Tibial artery (tissue), 4 donors: Measurements from ENCODE around the gene USP40.

Source experiments
- DNase-seq, 2 donors: peaks; one replicate each; pipeline ENCODE4 v3.0.0-alpha.2; 2019
- H3K27ac ChIP-seq, 2 donors: fragments of 200-600 bp; sonication (generic) in 1 of 2; 1 replicate in 1 of 2; 2 replicates in 1 of 2; pipeline ENCODE4 v1.5.1; 2018 to 2019; ENCODE audit warnings: mild to moderate bottlenecking in 1 of 2
- H3K27me3 ChIP-seq, 2 donors: fragments of 200-600 bp; sonication (generic) in 1 of 2; one replicate each; pipeline versions ENCODE4 v1.5.1 to v1.6.0; 2016 to 2019
- H3K36me3 ChIP-seq, 3 donors: fragments of 200-600 bp; sonication (generic) in 2 of 3; one replicate each; pipeline ENCODE4 v1.5.1; 2016 to 2019; ENCODE audit warnings: mild to moderate bottlenecking in 2 of 3
- H3K4me1 ChIP-seq, 4 donors: fragments of 200-600 bp; sonication (generic) in 2 of 4; 1 replicate in 3 of 4; 2 replicates in 1 of 4; pipeline ENCODE4 v1.5.1; 2016 to 2019
- H3K4me3 ChIP-seq, 2 donors: fragments of 200-600 bp; sonication (generic) in 1 of 2; 1 replicate in 1 of 2; 2 replicates in 1 of 2; pipeline ENCODE4 v1.5.1; 2018 to 2019; ENCODE audit warnings: mild to moderate bottlenecking in 2 of 2
- H3K9me3 ChIP-seq, 3 donors: fragments of 200-600 bp; sonication (generic) in 1 of 3; one replicate each; pipeline ENCODE4 v1.5.1; 2016 to 2019
- intact Hi-C: fragments of 100-400 bp; cut with DNase I; formaldehyde crosslinking; loops from one replicate; pipeline ENCODE4 v1.15.0; 2023; ENCODE audit warnings: low total_unique reads
- TF ChIP-seq, protein P1 (sequence below), 2 experiments: fragments of 200-600 bp in 1 of 2; fragments of 450-650 bp in 1 of 2; IDR thresholded peaks; one replicate each; pipeline ENCODE4 v1.5.1; 2017 to 2019; ENCODE audit warnings: antibody characterized with exemption in 2 of 2, mild to moderate bottlenecking in 1 of 2, moderate library complexity in 1 of 2

Gene USP40

DNA sequence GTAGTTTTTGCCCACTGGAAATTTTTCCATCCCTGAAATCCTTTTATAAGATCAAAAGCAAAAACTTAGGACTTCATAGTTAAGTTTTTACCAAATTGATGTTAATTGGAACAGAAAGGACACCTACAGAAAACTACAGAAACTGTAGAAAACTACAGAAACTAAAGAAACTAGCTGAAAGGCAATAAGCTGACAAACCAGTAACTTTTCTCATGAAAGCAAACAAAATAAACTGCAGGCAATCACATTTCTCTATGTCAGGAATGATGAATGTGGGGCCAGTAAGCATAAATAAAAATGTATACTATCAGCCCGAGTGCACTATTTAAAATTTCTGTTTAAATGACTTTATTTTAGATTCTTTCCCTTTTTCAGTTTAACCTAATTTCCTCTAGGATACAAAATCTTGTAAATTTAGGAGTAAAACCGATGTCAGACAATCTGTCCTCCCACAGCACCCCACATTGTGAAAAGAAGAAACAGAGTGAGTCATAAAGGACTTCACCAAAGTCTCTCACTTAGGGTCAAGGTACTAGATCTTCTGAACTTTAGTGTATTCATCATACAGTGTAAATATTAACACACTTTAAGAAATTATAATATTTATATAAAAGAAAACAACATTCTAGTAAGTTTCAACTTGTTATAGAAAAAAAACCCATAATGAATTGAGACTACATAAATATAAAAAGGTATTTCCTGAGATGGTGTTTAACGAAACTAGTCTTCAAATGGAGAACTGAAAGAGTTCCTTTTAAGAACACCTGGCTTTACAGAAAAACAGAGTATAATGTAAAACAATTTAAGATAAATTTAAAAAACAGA is 46.6 kb downstream of the USP40 start:
- Histone ChIP-seq H3K27me3 (no peaks in the 10 kb centered on the region), H3K4me3 (no peak overlapping the region), H3K27ac (no peak overlapping the region), H3K9me3 (no peaks in the 10 kb centered on the region), H3K36me3 (peaks cover 54 to 63% (median 63%) of the 10 kb centered on the region in 3 donors), H3K4me1 (no peaks in the 10 kb centered on the region)
- intact Hi-C loops, result no loop called here
- no peak for DNase-seq
- TF ChIP-seq, protein P1, sequence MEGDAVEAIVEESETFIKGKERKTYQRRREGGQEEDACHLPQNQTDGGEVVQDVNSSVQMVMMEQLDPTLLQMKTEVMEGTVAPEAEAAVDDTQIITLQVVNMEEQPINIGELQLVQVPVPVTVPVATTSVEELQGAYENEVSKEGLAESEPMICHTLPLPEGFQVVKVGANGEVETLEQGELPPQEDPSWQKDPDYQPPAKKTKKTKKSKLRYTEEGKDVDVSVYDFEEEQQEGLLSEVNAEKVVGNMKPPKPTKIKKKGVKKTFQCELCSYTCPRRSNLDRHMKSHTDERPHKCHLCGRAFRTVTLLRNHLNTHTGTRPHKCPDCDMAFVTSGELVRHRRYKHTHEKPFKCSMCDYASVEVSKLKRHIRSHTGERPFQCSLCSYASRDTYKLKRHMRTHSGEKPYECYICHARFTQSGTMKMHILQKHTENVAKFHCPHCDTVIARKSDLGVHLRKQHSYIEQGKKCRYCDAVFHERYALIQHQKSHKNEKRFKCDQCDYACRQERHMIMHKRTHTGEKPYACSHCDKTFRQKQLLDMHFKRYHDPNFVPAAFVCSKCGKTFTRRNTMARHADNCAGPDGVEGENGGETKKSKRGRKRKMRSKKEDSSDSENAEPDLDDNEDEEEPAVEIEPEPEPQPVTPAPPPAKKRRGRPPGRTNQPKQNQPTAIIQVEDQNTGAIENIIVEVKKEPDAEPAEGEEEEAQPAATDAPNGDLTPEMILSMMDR (IDR thresholded peaks at IDR 0.05), result no peak

DNA sequence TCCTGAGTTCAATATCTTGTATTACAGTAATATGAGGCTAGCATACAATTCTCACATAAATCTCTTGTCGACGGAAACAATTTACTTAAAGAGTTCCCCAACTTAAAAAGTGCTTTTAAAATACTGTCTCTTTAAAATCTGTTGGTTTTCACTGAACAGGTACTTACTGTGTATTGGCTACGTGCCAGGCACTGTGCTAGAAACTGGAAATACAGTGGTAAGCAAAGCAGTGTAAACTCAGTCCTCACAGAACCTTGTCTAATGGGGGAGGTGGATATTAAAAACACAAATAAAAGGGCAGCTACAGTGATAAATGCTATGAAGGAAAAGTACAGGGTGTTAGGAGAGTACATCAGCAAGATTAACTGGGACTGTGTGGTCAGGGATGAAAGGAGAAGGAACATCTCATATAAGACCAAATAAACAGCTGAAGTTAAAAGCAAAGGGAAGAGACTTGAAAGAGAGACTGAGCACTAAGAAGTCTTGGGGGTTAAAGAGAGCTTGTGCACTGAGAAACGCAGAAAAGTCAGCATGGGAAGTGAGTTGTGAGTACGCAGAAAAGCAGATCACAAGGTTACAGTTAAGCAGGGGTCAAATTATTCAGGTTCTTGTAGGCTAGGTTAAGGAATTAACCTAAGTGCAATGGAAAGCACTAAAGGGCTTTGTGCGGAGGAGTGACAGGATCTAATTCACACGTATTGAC is 52.5 kb downstream of the USP40 start:
- no peak overlapping the region for H3K27ac ChIP-seq
- intact Hi-C loops, result no loop called here
- no peaks in the 10 kb centered on the region for H3K9me3 ChIP-seq
- DNase-seq, result no peak
- TF ChIP-seq, protein P1 (IDR thresholded peaks at IDR 0.05), result no peak
- no peak overlapping the region for H3K4me3 ChIP-seq
- H3K27me3 ChIP-seq, result no peaks in the 10 kb centered on the region
- H3K4me1 ChIP-seq, result no peaks in the 10 kb centered on the region
- peaks cover 10 to 51% (median 44%) of the 10 kb centered on the region in 3 donors for H3K36me3 ChIP-seq

DNA sequence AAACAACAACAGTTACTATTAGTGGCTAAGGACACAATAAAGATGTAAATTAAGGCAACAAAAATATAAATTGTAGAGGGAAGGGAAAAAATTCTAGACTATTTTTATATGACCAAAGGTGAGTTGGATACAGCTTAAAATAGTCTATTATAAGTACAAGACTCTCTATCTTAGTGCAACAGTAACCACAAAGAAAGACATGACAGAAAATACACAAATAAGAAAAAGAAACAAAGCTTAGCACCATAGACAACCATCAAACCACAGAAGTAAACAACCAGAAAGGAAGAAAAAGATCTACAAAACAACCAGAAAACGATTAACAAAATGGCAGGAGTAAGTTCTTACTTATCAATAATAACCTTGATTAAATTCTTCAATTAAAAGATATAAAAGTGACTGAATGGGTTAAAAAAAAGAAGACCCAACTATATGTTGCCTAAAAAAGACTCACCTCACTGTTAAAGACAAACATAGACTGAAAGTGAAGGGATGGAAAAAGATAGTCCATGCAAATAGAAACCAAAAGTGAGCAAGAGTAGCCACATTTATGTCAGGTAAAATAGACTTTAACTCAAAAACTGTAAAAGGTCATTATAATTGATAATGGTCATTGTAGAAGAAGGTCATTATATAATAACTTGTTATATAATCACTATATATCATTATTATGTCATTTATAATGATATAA is 62.5 kb downstream of the USP40 start:
- intact Hi-C loops, result no loop called here
- H3K4me3 ChIP-seq, result no peak overlapping the region
- peaks cover 33 to 45% (median 43%) of the 10 kb centered on the region in 3 donors for H3K36me3 ChIP-seq
- TF ChIP-seq, protein P1 (IDR thresholded peaks at IDR 0.05), result no peak
- DNase-seq, result no peak
- no peaks in the 10 kb centered on the region for H3K4me1 ChIP-seq
- no peaks in the 10 kb centered on the region for H3K27me3 ChIP-seq
- H3K9me3 ChIP-seq, result peaks cover 0 to 10% (median 6%) of the 10 kb centered on the region in 3 donors
- H3K27ac ChIP-seq, result peak overlapping the region in 1 of 2 donors; percentile 26

DNA sequence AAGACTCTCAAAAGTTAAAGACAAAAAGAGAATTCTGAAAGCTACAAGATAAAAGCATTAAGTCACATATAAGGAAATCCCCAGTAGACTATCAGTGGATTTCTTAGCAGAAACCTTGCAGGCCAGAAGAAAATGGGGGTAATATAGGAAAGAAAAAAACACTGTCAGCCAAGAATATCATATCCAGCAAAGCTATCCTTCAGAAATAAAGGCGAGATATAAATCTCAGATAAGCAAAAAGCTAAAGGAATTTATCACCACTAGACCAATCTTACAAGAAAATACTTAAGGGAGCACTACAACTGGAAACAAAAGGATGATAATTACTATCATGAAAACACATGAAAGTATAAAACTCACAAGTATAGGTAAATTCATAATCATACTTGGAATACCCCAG is 63.1 kb downstream of the USP40 start:
- intact Hi-C loops, result no loop called here
- peaks cover 0 to 10% (median 6%) of the 10 kb centered on the region in 3 donors for H3K9me3 ChIP-seq
- H3K4me3 ChIP-seq, result no peak overlapping the region
- H3K27ac ChIP-seq, result no peak overlapping the region
- H3K27me3 ChIP-seq, result no peaks in the 10 kb centered on the region
- peaks cover 35 to 49% (median 47%) of the 10 kb centered on the region in 3 donors for H3K36me3 ChIP-seq
- H3K4me1 ChIP-seq, result no peaks in the 10 kb centered on the region
- no peak for DNase-seq
- TF ChIP-seq, protein P1 (IDR thresholded peaks at IDR 0.05), result no peak

DNA sequence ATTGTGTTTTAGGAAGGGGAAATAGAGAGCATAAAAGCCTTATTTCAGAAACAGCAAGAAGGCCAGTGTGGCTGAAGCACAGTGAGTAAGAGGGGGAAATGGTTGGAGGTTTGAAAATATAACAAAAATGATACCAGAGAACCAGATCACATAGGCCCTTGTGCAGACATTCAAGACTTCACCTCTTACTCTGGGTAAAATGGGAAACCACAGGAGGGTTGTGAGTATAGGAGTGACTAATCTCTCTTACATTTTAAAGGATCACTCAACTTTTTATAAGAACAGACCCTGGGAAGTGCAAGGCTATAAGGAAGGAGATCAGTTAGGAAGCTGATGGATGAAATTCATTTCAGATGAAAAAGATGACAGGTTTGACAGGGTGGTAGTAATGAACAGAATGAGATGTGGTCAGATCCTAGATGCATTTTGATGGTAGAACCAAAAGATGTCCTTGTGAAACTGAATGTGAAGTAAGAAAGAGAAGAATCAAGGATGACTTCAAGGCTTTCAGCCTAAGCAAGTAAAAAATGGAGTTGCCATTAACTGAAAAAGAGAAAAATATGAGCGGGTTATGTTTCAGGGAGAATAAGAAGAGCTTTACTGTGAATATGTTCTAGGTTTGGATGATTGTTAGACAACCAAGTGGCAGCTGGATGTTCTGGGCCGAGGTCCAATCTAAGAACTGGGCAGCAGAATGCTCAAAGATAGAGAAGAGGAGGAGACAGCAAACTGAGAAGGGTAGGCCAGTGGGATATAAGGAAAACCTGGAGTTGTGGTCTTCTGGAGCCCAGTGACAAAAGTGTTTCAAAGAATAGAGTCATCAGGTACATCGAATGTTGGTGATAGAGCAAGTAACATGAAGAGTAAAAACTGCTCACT is 65.1 kb downstream of the USP40 start:
- Histone ChIP-seq H3K27me3 (no peaks in the 10 kb centered on the region), H3K27ac (no peak overlapping the region), H3K9me3 (peaks cover 0 to 10% (median 6%) of the 10 kb centered on the region in 3 donors), H3K4me3 (no peak overlapping the region), H3K36me3 (peaks cover 33 to 48% (median 45%) of the 10 kb centered on the region in 3 donors), H3K4me1 (no peaks in the 10 kb centered on the region)
- intact Hi-C loops, result no loop called here
- no peak for DNase-seq
- TF ChIP-seq, protein P1 (IDR thresholded peaks at IDR 0.05), result no peak
